ENCODE measurements around the gene ECPAS.

ECPAS gene

GRCh38 chr9:111375062-111375461 is 109.1 kb downstream of the ECPAS start (continued):
- TF ChIP-seq ZNF70 (CRISPR knock-in tag; IDR thresholded peaks at IDR 0.05) (no peak), CREB5 (CRISPR knock-in tag; IDR thresholded peaks at IDR 0.05; ENCODE audit: low read depth) (no peak)

- no peak for ATAC-seq
- TF ChIP-seq ZNF8 (CRISPR knock-in tag; IDR thresholded peaks at IDR 0.05) (no peak), TSHZ2 (CRISPR knock-in tag; IDR thresholded peaks at IDR 0.05) (no peak), TOX (CRISPR knock-in tag; IDR thresholded peaks at IDR 0.05; ENCODE audit: borderline replicate concordance) (no peak), ZNF70 (CRISPR knock-in tag; IDR thresholded peaks at IDR 0.05) (no peak), OSR1 (CRISPR knock-in tag; IDR thresholded peaks at IDR 0.05) (no peak), CSRNP3 (CRISPR knock-in tag; IDR thresholded peaks at IDR 0.05) (no peak), POU6F1 (CRISPR knock-in tag; IDR thresholded peaks at IDR 0.05; ENCODE audit: borderline replicate concordance, low read depth) (no peak), PATZ1 (CRISPR knock-in tag; IDR thresholded peaks at IDR 0.05; ENCODE audit: borderline replicate concordance) (no peak), PPARA (CRISPR knock-in tag; IDR thresholded peaks at IDR 0.05; ENCODE audit: borderline replicate concordance) (no peak), CREB5 (CRISPR knock-in tag; IDR thresholded peaks at IDR 0.05; ENCODE audit: low read depth) (no peak), TCF4 (CRISPR knock-in tag; IDR thresholded peaks at IDR 0.05; ENCODE audit: borderline replicate concordance) (no peak), ISL1 (CRISPR knock-in tag; IDR thresholded peaks at IDR 0.05) (no peak), RARB (CRISPR knock-in tag; IDR thresholded peaks at IDR 0.05) (no peak), ZNF565 (CRISPR knock-in tag; conservative IDR thresholded peaks at IDR 0.05; ENCODE audit: low read depth) (no peak), ZFP3 (CRISPR knock-in tag; IDR thresholded peaks at IDR 0.05) (no peak), CSDC2 (CRISPR knock-in tag; IDR thresholded peaks at IDR 0.05) (no peak), ARNTL (CRISPR knock-in tag; IDR thresholded peaks at IDR 0.05; ENCODE audit: borderline replicate concordance, low read depth) (no peak)
Observed at GRCh38 chr9:111372297-111372696, 111.9 kb downstream of the ECPAS start.

GRCh38 chr9:111366978-111367377 is 117.2 kb downstream of the ECPAS start:
- ATAC-seq: no peak
- TF ChIP-seq RARB (CRISPR knock-in tag; IDR thresholded peaks at IDR 0.05): no peak
- TF ChIP-seq ZNF70 (CRISPR knock-in tag; IDR thresholded peaks at IDR 0.05): no peak
- TF ChIP-seq TCF4 (CRISPR knock-in tag; IDR thresholded peaks at IDR 0.05; ENCODE audit: borderline replicate concordance): no peak
- TF ChIP-seq ISL1 (CRISPR knock-in tag; IDR thresholded peaks at IDR 0.05): no peak
- TF ChIP-seq POU6F1 (CRISPR knock-in tag; IDR thresholded peaks at IDR 0.05; ENCODE audit: borderline replicate concordance, low read depth): no peak
- TF ChIP-seq GLIS3 (CRISPR knock-in tag; IDR thresholded peaks at IDR 0.05): no peak
- no peak for TF ChIP-seq ZFP30 (CRISPR knock-in tag; IDR thresholded peaks at IDR 0.05)
- no peak for TF ChIP-seq ARNTL (CRISPR knock-in tag; IDR thresholded peaks at IDR 0.05; ENCODE audit: borderline replicate concordance, low read depth)
- TF ChIP-seq SNAI2 (CRISPR knock-in tag; IDR thresholded peaks at IDR 0.05): no peak
- TF ChIP-seq TSHZ2 (CRISPR knock-in tag; IDR thresholded peaks at IDR 0.05): no peak
- no peak for TF ChIP-seq ZC3H10 (CRISPR knock-in tag; IDR thresholded peaks at IDR 0.05)
